ENCODE measurements around the gene KLHL13.

KLHL13 gene

DNA sequence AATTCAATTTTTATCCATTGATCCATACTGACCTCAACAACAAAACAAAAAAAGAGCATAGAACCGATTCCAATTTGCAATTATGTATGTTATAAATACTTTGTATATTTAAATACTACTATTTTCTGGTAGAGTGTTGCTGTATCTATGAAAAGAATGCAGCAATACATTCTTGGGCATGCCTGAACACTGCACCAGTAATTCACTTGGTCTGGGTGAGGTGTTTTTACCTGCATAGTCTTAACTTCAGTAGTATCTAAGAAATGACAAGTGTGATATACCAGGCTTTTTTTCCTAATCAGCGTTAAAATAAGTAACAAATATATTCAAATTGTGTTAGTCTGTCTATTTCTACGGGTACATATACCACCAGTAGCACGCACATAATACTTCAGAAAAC, 120.2 kb downstream of the KLHL13 start:
- Histone ChIP-seq H3K79me2 (ENCODE audit: control insufficient read depth, low read length) (no peaks in the 10 kb centered on the region), H3K4me2 (ENCODE audit: low read length) (no peak overlapping the region), H3K36me3 (ENCODE audit: control insufficient read depth, low read length) (no peaks in the 10 kb centered on the region), H3K9me2 (replicated peaks; ENCODE audit: control insufficient read depth, low read length) (no peaks in the 10 kb centered on the region), H3K9me3 (ENCODE audit: control insufficient read depth, insufficient read depth, low read length) (no peaks in the 10 kb centered on the region), H3F3A (ENCODE audit: control insufficient read depth, insufficient read depth) (no peaks in the 10 kb centered on the region), H4K20me1 (ENCODE audit: control insufficient read depth, insufficient read depth, low read depth, low read length) (no peaks in the 10 kb centered on the region), H3K27me3 (ENCODE audit: control insufficient read depth, low read length) (no peaks in the 10 kb centered on the region), H3K27ac (ENCODE audit: low read depth, low read length) (no peak overlapping the region), H3K4me3 (ENCODE audit: low read length) (no peak overlapping the region), H3K4me1 (ENCODE audit: control insufficient read depth, low read length) (no peaks in the 10 kb centered on the region)
- TF ChIP-seq, protein P1, sequence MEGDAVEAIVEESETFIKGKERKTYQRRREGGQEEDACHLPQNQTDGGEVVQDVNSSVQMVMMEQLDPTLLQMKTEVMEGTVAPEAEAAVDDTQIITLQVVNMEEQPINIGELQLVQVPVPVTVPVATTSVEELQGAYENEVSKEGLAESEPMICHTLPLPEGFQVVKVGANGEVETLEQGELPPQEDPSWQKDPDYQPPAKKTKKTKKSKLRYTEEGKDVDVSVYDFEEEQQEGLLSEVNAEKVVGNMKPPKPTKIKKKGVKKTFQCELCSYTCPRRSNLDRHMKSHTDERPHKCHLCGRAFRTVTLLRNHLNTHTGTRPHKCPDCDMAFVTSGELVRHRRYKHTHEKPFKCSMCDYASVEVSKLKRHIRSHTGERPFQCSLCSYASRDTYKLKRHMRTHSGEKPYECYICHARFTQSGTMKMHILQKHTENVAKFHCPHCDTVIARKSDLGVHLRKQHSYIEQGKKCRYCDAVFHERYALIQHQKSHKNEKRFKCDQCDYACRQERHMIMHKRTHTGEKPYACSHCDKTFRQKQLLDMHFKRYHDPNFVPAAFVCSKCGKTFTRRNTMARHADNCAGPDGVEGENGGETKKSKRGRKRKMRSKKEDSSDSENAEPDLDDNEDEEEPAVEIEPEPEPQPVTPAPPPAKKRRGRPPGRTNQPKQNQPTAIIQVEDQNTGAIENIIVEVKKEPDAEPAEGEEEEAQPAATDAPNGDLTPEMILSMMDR (IDR thresholded peaks at IDR 0.05; ENCODE audit: low read depth, low read length, poor library complexity, severe bottlenecking), result no peak
- no peak for TF ChIP-seq EZH2phosphoT487 (IDR thresholded peaks at IDR 0.05; ENCODE audit: borderline replicate concordance, low read length)

DNA sequence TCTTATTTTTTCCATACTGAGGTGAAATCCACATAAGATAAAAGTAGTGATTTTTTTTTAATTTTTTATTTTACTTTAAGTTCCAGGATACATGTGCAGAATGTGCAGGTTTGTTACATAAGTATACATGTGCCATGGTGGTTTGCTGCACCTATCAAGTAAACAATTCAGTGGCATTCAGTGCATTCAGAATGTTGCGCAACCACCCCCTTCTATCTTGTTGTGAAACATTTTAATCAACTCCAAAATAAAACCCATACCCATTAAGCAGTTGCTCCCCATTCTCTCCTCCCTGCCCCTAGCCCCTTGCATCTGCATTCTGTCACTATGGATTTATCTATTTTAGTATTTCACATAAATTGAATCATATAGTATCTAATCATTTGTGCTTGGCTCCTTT, 121.2 kb downstream of the KLHL13 start:
- no peaks in the 10 kb centered on the region for H3K79me2 ChIP-seq (ENCODE audit: control insufficient read depth, low read length)
- no peaks in the 10 kb centered on the region for H3F3A ChIP-seq (ENCODE audit: control insufficient read depth, insufficient read depth)
- no peak overlapping the region for H3K4me2 ChIP-seq (ENCODE audit: low read length)
- no peaks in the 10 kb centered on the region for H3K9me3 ChIP-seq (ENCODE audit: control insufficient read depth, insufficient read depth, low read length)
- no peaks in the 10 kb centered on the region for H3K4me1 ChIP-seq (ENCODE audit: control insufficient read depth, low read length)
- H4K20me1 ChIP-seq (ENCODE audit: control insufficient read depth, insufficient read depth, low read depth, low read length), result no peaks in the 10 kb centered on the region
- no peaks in the 10 kb centered on the region for H3K36me3 ChIP-seq (ENCODE audit: control insufficient read depth, low read length)
- no peak overlapping the region for H3K4me3 ChIP-seq (ENCODE audit: low read length)
- H3K9me2 ChIP-seq (replicated peaks; ENCODE audit: control insufficient read depth, low read length), result no peaks in the 10 kb centered on the region
- H3K27ac ChIP-seq (ENCODE audit: low read depth, low read length), result no peak overlapping the region
- no peaks in the 10 kb centered on the region for H3K27me3 ChIP-seq (ENCODE audit: control insufficient read depth, low read length)
- TF ChIP-seq EZH2phosphoT487 (IDR thresholded peaks at IDR 0.05; ENCODE audit: borderline replicate concordance, low read length), result no peak
- TF ChIP-seq, protein P1 (IDR thresholded peaks at IDR 0.05; ENCODE audit: low read depth, low read length, poor library complexity, severe bottlenecking), result no peak

DNA sequence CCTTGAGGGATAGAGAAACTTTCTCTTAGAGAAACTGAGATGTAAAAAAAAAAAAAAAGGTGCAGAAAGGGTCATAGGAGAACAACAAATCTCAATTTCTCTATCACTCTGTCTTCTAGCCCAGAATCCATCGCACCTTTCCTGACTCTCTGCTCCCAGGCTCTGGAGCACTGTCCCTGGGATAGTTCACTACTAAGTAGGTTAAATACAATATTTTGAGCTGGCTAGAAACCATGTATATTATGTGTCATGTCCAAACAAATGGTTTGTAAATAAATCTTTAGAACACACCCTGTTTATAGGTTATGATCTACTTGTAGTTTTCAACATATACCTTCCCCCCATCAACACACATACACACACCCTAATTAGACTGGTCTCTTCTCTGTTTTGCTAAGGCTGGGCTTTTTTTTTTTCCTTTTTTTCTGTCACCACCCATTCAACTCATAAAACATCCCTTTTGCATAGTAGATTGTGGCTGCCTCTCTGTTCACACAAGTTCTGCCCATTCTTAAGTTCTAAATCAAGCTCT, 124.4 kb downstream of the KLHL13 start:
- TF ChIP-seq, protein P1 (IDR thresholded peaks at IDR 0.05; ENCODE audit: low read depth, low read length, poor library complexity, severe bottlenecking), result no peak
- TF ChIP-seq EZH2phosphoT487 (IDR thresholded peaks at IDR 0.05; ENCODE audit: borderline replicate concordance, low read length), result no peak
- H3K4me2 ChIP-seq (ENCODE audit: low read length), result no peak overlapping the region
- no peaks in the 10 kb centered on the region for H3K79me2 ChIP-seq (ENCODE audit: control insufficient read depth, low read length)
- H3K36me3 ChIP-seq (ENCODE audit: control insufficient read depth, low read length), result no peaks in the 10 kb centered on the region
- H3K4me3 ChIP-seq (ENCODE audit: low read length), result no peak overlapping the region
- H3K9me3 ChIP-seq (ENCODE audit: control insufficient read depth, insufficient read depth, low read length), result no peaks in the 10 kb centered on the region
- H3K9me2 ChIP-seq (replicated peaks; ENCODE audit: control insufficient read depth, low read length), result no peaks in the 10 kb centered on the region
- no peak overlapping the region for H3K27ac ChIP-seq (ENCODE audit: low read depth, low read length)
- no peaks in the 10 kb centered on the region for H4K20me1 ChIP-seq (ENCODE audit: control insufficient read depth, insufficient read depth, low read depth, low read length)
- H3F3A ChIP-seq (ENCODE audit: control insufficient read depth, insufficient read depth), result no peaks in the 10 kb centered on the region
- no peaks in the 10 kb centered on the region for H3K4me1 ChIP-seq (ENCODE audit: control insufficient read depth, low read length)
- H3K27me3 ChIP-seq (ENCODE audit: control insufficient read depth, low read length), result no peaks in the 10 kb centered on the region

Data from DOHH2 (cell line).